ENCODE data around the gene ZDHHC15. TPM values are rescaled to one million over a fixed set of nuclear protein-coding genes. Genes with fewer than 3 reads are reported as not detected.
"Not testable (repeated sequence)": the region's sequence is repeated elsewhere in the genome, so short reads cannot be mapped to it uniquely, and the experiment has no call there.

ZDHHC15 gene
- polyA plus RNA-seq, 1 donor from 2014 or later = 9.3 TPM

DNA sequence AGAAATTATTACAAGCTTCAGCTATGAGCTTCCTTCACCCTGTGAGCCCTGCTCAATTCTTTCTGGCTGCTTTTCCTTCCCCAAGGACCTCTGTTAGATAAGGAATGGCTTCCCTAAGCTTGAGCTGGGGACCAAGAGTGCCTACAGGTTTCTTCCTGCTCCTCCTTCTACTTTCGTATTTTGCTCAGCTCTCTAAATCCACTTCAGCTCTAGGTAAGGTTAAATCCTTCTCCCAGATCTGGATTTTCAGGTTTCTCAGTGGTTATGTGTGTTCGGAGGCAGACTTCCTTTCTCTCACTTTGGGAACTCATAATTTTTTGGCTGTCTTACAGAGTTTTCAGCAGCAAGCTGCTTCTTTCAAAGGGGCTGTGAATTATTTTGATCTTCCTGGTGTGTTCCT lies 21.9 kb upstream of the ZDHHC15 start:
- H3K79me2 ChIP-seq (replicated peaks; ENCODE audit: insufficient read depth, low read length) = no peaks in the 10 kb centered on the region
- H3K4me3 ChIP-seq (ENCODE audit: low read length) = no peak overlapping the region
- no peaks in the 10 kb centered on the region for H3K27me3 ChIP-seq (ENCODE audit: insufficient read depth, low read depth, low read length)
- no peak overlapping the region for H3K27ac ChIP-seq (ENCODE audit: low read length)
- no peak overlapping the region for H3K4me2 ChIP-seq (ENCODE audit: low read length)
- H3K9me2 ChIP-seq (ENCODE audit: insufficient read depth, low read length) = no peaks in the 10 kb centered on the region
- no peaks in the 10 kb centered on the region for H3K36me3 ChIP-seq (ENCODE audit: insufficient read depth, low read length)
- H4K20me1 ChIP-seq (ENCODE audit: insufficient read depth) = no peaks in the 10 kb centered on the region
- H3K9ac ChIP-seq (ENCODE audit: low read length) = no peak overlapping the region
- no peak overlapping the region for H2AFZ ChIP-seq (ENCODE audit: low read depth, low read length)
- TF ChIP-seq TAF1 (IDR thresholded peaks at IDR 0.05; ENCODE audit: low read depth) = no peak
- TF ChIP-seq, protein P1, sequence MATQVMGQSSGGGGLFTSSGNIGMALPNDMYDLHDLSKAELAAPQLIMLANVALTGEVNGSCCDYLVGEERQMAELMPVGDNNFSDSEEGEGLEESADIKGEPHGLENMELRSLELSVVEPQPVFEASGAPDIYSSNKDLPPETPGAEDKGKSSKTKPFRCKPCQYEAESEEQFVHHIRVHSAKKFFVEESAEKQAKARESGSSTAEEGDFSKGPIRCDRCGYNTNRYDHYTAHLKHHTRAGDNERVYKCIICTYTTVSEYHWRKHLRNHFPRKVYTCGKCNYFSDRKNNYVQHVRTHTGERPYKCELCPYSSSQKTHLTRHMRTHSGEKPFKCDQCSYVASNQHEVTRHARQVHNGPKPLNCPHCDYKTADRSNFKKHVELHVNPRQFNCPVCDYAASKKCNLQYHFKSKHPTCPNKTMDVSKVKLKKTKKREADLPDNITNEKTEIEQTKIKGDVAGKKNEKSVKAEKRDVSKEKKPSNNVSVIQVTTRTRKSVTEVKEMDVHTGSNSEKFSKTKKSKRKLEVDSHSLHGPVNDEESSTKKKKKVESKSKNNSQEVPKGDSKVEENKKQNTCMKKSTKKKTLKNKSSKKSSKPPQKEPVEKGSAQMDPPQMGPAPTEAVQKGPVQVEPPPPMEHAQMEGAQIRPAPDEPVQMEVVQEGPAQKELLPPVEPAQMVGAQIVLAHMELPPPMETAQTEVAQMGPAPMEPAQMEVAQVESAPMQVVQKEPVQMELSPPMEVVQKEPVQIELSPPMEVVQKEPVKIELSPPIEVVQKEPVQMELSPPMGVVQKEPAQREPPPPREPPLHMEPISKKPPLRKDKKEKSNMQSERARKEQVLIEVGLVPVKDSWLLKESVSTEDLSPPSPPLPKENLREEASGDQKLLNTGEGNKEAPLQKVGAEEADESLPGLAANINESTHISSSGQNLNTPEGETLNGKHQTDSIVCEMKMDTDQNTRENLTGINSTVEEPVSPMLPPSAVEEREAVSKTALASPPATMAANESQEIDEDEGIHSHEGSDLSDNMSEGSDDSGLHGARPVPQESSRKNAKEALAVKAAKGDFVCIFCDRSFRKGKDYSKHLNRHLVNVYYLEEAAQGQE (IDR thresholded peaks at IDR 0.05; ENCODE audit: borderline replicate concordance) = no peak
- TF ChIP-seq SMC3 (conservative IDR thresholded peaks at IDR 0.05; ENCODE audit: poor library complexity) = no peak
- no peak for TF ChIP-seq EP300 (conservative IDR thresholded peaks at IDR 0.05; ENCODE audit: poor library complexity, severe bottlenecking)
- no peak for TF ChIP-seq EZH2 (IDR thresholded peaks at IDR 0.05; ENCODE audit: borderline replicate concordance, insufficient read depth, low read length, poor library complexity, severe bottlenecking)
- TF ChIP-seq MXI1 (conservative IDR thresholded peaks at IDR 0.05; ENCODE audit: poor library complexity, severe bottlenecking) = no peak
- no peak for TF ChIP-seq POLR2AphosphoS5 (IDR thresholded peaks at IDR 0.05)
- no peak for TF ChIP-seq RAD21 (conservative IDR thresholded peaks at IDR 0.05)
- TF ChIP-seq, protein P2, sequence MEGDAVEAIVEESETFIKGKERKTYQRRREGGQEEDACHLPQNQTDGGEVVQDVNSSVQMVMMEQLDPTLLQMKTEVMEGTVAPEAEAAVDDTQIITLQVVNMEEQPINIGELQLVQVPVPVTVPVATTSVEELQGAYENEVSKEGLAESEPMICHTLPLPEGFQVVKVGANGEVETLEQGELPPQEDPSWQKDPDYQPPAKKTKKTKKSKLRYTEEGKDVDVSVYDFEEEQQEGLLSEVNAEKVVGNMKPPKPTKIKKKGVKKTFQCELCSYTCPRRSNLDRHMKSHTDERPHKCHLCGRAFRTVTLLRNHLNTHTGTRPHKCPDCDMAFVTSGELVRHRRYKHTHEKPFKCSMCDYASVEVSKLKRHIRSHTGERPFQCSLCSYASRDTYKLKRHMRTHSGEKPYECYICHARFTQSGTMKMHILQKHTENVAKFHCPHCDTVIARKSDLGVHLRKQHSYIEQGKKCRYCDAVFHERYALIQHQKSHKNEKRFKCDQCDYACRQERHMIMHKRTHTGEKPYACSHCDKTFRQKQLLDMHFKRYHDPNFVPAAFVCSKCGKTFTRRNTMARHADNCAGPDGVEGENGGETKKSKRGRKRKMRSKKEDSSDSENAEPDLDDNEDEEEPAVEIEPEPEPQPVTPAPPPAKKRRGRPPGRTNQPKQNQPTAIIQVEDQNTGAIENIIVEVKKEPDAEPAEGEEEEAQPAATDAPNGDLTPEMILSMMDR (IDR thresholded peaks at IDR 0.05; ENCODE audit: poor library complexity, severe bottlenecking) = no peak
- no peaks in the 10 kb centered on the region for H3F3A ChIP-seq (ENCODE audit: insufficient read depth, low read length, poor library complexity, severe bottlenecking)
- H3K9me3 ChIP-seq (ENCODE audit: low read length) = no peaks in the 10 kb centered on the region

DNA sequence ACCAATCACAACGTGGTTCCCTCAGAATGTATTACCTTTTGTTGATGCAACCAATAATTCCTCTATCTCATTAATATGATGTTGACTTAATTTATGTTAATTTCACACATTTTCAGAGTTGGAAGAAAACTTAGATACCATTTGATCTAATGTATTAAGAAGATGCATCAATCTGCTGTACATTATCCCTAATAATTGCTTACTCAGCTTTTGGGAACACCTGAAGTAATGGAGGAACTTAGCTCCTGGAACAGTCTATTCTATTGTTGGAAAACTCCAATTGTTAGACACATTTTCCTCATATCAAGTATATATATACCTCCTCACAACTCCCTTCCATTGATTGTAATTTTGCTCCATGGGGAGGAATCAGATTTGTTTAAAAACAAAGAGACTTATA lies 38.9 kb downstream of the ZDHHC15 start:
- no peak for TF ChIP-seq TAF1 (IDR thresholded peaks at IDR 0.05; ENCODE audit: low read depth)
- no peak for TF ChIP-seq POLR2AphosphoS5 (IDR thresholded peaks at IDR 0.05)
- TF ChIP-seq, protein P2 (IDR thresholded peaks at IDR 0.05; ENCODE audit: poor library complexity, severe bottlenecking) = no peak
- TF ChIP-seq MXI1 (conservative IDR thresholded peaks at IDR 0.05; ENCODE audit: poor library complexity, severe bottlenecking) = no peak
- no peak for TF ChIP-seq EP300 (conservative IDR thresholded peaks at IDR 0.05; ENCODE audit: poor library complexity, severe bottlenecking)
- TF ChIP-seq RAD21 (conservative IDR thresholded peaks at IDR 0.05) = no peak
- TF ChIP-seq EZH2 (IDR thresholded peaks at IDR 0.05; ENCODE audit: borderline replicate concordance, insufficient read depth, low read length, poor library complexity, severe bottlenecking) = no peak
- TF ChIP-seq, protein P1 (IDR thresholded peaks at IDR 0.05; ENCODE audit: borderline replicate concordance) = no peak
- TF ChIP-seq SMC3 (conservative IDR thresholded peaks at IDR 0.05; ENCODE audit: poor library complexity) = no peak
- no peaks in the 10 kb centered on the region for H3K9me3 ChIP-seq (ENCODE audit: low read length)
- no peak overlapping the region for H3K27ac ChIP-seq (ENCODE audit: low read length)
- no peaks in the 10 kb centered on the region for H3K79me2 ChIP-seq (replicated peaks; ENCODE audit: insufficient read depth, low read length)
- no peaks in the 10 kb centered on the region for H3K36me3 ChIP-seq (ENCODE audit: insufficient read depth, low read length)
- no peak overlapping the region for H3K4me3 ChIP-seq (ENCODE audit: low read length)
- no peaks in the 10 kb centered on the region for H3K27me3 ChIP-seq (ENCODE audit: insufficient read depth, low read depth, low read length)
- no peak overlapping the region for H2AFZ ChIP-seq (ENCODE audit: low read depth, low read length)
- no peak overlapping the region for H3K9ac ChIP-seq (ENCODE audit: low read length)
- no peaks in the 10 kb centered on the region for H3K9me2 ChIP-seq (ENCODE audit: insufficient read depth, low read length)
- H4K20me1 ChIP-seq (ENCODE audit: insufficient read depth) = no peaks in the 10 kb centered on the region
- H3K4me2 ChIP-seq (ENCODE audit: low read length) = no peak overlapping the region
- no peaks in the 10 kb centered on the region for H3F3A ChIP-seq (ENCODE audit: insufficient read depth, low read length, poor library complexity, severe bottlenecking)

DNA sequence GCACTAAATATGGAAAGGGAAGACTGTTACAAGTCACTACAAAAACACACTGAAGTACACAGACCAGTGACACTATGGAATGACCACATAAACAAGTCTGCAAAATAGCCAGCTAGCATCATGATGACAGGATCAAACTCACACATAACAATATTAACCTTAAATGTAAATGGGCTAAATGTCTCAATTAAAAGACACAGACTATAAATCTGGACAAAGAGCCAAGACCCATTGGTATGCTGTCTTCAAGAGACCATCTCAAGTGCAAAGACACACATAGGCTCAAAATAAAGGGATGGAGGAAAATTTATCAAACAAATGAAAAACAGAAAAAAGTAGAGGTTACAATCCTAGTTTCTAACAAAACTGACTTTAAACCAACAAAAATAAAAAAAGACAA lies 61.1 kb downstream of the ZDHHC15 start:
- not testable (repeated sequence) for H3K9me3 ChIP-seq (ENCODE audit: low read length); H3F3A ChIP-seq (ENCODE audit: insufficient read depth, low read length, poor library complexity, severe bottlenecking); H3K9ac ChIP-seq (ENCODE audit: low read length); H3K4me2 ChIP-seq (ENCODE audit: low read length); H3K27me3 ChIP-seq (ENCODE audit: insufficient read depth, low read depth, low read length); H3K79me2 ChIP-seq (replicated peaks; ENCODE audit: insufficient read depth, low read length); H3K27ac ChIP-seq (ENCODE audit: low read length); H4K20me1 ChIP-seq (ENCODE audit: insufficient read depth); H3K36me3 ChIP-seq (ENCODE audit: insufficient read depth, low read length); H2AFZ ChIP-seq (ENCODE audit: low read depth, low read length); H3K9me2 ChIP-seq (ENCODE audit: insufficient read depth, low read length); H3K4me3 ChIP-seq (ENCODE audit: low read length)

All from neural cell (in vitro differentiated cells).